ENCODE data around the gene MLN. TPM values are rescaled to one million over a fixed set of nuclear protein-coding genes. Genes with fewer than 3 reads are reported as not detected.

Gene MLN
- polyA plus RNA-seq, 1 donor from 2014 or later = not detected

DNA sequence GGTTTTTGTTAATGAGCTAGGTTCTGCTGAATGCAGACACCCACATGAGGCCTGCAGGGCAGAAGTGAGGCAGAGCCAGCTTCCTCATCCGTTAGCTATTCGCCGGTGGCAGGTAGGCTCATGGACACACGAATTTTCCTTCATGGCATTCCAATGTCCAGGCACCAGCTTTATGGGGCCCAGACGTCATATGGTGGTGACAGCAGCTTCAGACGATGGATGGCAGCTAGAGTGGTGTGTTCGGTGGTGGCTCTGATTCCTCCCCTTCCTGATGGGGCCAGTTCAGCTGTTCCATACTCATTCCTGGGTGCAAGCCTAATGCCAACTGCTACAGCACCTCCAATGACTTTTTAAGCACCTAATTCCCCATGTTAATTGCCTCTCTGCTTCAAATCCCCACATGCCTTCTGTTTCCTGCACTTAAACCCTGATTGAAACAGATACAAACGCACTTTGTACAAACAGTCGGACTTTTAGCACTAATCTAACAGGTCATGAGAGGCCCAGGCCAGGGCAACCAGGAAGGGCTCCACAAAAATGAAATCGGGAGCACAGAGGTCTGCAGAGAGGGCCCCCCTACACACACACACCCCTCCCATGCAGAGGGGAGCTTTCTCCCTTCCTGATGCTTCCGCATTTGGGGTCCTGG, 35.7 kb upstream of the MLN start:
- H3K79me2 ChIP-seq (replicated peaks; ENCODE audit: insufficient read depth, low read length) = no peaks in the 10 kb centered on the region
- H3K9me2 ChIP-seq (ENCODE audit: insufficient read depth, low read length) = no peaks in the 10 kb centered on the region
- H2AFZ ChIP-seq (ENCODE audit: low read depth, low read length) = no peak overlapping the region
- no peak overlapping the region for H3K4me3 ChIP-seq (ENCODE audit: low read length)
- H4K20me1 ChIP-seq (ENCODE audit: insufficient read depth) = no peaks in the 10 kb centered on the region
- H3K36me3 ChIP-seq (ENCODE audit: insufficient read depth, low read length) = no peaks in the 10 kb centered on the region
- TF ChIP-seq TAF1 (IDR thresholded peaks at IDR 0.05; ENCODE audit: low read depth) (no peak), EZH2 (IDR thresholded peaks at IDR 0.05; ENCODE audit: borderline replicate concordance, insufficient read depth, low read length, poor library complexity, severe bottlenecking) (no peak)
- TF ChIP-seq, protein P1, sequence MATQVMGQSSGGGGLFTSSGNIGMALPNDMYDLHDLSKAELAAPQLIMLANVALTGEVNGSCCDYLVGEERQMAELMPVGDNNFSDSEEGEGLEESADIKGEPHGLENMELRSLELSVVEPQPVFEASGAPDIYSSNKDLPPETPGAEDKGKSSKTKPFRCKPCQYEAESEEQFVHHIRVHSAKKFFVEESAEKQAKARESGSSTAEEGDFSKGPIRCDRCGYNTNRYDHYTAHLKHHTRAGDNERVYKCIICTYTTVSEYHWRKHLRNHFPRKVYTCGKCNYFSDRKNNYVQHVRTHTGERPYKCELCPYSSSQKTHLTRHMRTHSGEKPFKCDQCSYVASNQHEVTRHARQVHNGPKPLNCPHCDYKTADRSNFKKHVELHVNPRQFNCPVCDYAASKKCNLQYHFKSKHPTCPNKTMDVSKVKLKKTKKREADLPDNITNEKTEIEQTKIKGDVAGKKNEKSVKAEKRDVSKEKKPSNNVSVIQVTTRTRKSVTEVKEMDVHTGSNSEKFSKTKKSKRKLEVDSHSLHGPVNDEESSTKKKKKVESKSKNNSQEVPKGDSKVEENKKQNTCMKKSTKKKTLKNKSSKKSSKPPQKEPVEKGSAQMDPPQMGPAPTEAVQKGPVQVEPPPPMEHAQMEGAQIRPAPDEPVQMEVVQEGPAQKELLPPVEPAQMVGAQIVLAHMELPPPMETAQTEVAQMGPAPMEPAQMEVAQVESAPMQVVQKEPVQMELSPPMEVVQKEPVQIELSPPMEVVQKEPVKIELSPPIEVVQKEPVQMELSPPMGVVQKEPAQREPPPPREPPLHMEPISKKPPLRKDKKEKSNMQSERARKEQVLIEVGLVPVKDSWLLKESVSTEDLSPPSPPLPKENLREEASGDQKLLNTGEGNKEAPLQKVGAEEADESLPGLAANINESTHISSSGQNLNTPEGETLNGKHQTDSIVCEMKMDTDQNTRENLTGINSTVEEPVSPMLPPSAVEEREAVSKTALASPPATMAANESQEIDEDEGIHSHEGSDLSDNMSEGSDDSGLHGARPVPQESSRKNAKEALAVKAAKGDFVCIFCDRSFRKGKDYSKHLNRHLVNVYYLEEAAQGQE (IDR thresholded peaks at IDR 0.05; ENCODE audit: borderline replicate concordance) = no peak
- no peaks in the 10 kb centered on the region for H3K27me3 ChIP-seq (ENCODE audit: insufficient read depth, low read depth, low read length)
- H3K27ac ChIP-seq (ENCODE audit: low read length) = no peak overlapping the region
- no peak overlapping the region for H3K4me2 ChIP-seq (ENCODE audit: low read length)
- H3K9ac ChIP-seq (ENCODE audit: low read length) = no peak overlapping the region
- no peaks in the 10 kb centered on the region for H3F3A ChIP-seq (ENCODE audit: insufficient read depth, low read length, poor library complexity, severe bottlenecking)
- no peaks in the 10 kb centered on the region for H3K9me3 ChIP-seq (ENCODE audit: low read length)

DNA sequence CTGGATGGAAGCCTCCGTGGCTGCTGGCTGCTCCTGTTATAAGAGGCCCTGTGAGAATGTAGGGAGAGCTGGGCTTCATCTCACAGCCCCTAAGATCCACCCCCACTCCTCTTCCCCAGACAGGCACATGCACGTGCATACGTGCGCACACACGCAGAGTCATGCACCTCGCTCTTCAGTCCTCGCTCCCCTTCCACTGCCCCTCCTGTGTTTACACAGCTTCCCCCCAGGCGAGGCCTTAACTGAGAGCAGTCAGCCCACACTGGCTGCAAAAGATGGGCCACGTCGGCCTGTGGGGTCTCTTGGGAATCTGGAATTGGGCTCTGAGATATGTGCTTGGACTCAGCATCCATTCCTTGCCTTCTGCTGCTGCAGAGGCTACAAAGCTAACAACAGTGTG, 35.2 kb upstream of the MLN start:
- H3K9me2 ChIP-seq (ENCODE audit: insufficient read depth, low read length) = no peaks in the 10 kb centered on the region
- no peaks in the 10 kb centered on the region for H3K9me3 ChIP-seq (ENCODE audit: low read length)
- H3K4me2 ChIP-seq (ENCODE audit: low read length) = no peak overlapping the region
- H3K36me3 ChIP-seq (ENCODE audit: insufficient read depth, low read length) = no peaks in the 10 kb centered on the region
- no peaks in the 10 kb centered on the region for H3K79me2 ChIP-seq (replicated peaks; ENCODE audit: insufficient read depth, low read length)
- no peak overlapping the region for H3K4me3 ChIP-seq (ENCODE audit: low read length)
- TF ChIP-seq MXI1 (conservative IDR thresholded peaks at IDR 0.05; ENCODE audit: poor library complexity, severe bottlenecking) (no peak), POLR2AphosphoS5 (IDR thresholded peaks at IDR 0.05) (no peak), TAF1 (IDR thresholded peaks at IDR 0.05; ENCODE audit: low read depth) (no peak), EZH2 (IDR thresholded peaks at IDR 0.05; ENCODE audit: borderline replicate concordance, insufficient read depth, low read length, poor library complexity, severe bottlenecking) (no peak), EP300 (conservative IDR thresholded peaks at IDR 0.05; ENCODE audit: poor library complexity, severe bottlenecking) (no peak), RAD21 (conservative IDR thresholded peaks at IDR 0.05) (no peak), SMC3 (conservative IDR thresholded peaks at IDR 0.05; ENCODE audit: poor library complexity) (no peak)
- TF ChIP-seq, protein P1 (IDR thresholded peaks at IDR 0.05; ENCODE audit: borderline replicate concordance) = no peak
- TF ChIP-seq, protein P2, sequence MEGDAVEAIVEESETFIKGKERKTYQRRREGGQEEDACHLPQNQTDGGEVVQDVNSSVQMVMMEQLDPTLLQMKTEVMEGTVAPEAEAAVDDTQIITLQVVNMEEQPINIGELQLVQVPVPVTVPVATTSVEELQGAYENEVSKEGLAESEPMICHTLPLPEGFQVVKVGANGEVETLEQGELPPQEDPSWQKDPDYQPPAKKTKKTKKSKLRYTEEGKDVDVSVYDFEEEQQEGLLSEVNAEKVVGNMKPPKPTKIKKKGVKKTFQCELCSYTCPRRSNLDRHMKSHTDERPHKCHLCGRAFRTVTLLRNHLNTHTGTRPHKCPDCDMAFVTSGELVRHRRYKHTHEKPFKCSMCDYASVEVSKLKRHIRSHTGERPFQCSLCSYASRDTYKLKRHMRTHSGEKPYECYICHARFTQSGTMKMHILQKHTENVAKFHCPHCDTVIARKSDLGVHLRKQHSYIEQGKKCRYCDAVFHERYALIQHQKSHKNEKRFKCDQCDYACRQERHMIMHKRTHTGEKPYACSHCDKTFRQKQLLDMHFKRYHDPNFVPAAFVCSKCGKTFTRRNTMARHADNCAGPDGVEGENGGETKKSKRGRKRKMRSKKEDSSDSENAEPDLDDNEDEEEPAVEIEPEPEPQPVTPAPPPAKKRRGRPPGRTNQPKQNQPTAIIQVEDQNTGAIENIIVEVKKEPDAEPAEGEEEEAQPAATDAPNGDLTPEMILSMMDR (IDR thresholded peaks at IDR 0.05; ENCODE audit: poor library complexity, severe bottlenecking) = no peak
- no peak overlapping the region for H3K9ac ChIP-seq (ENCODE audit: low read length)
- H3F3A ChIP-seq (ENCODE audit: insufficient read depth, low read length, poor library complexity, severe bottlenecking) = no peaks in the 10 kb centered on the region
- H4K20me1 ChIP-seq (ENCODE audit: insufficient read depth) = no peaks in the 10 kb centered on the region
- no peaks in the 10 kb centered on the region for H3K27me3 ChIP-seq (ENCODE audit: insufficient read depth, low read depth, low read length)
- H2AFZ ChIP-seq (ENCODE audit: low read depth, low read length) = no peak overlapping the region
- H3K27ac ChIP-seq (ENCODE audit: low read length) = no peak overlapping the region

Measured in neural cell (in vitro differentiated cells).